Mesodermal cell (in vitro differentiated cells): ENCODE results near the gene OLFML2A.
"Not testable (repeated sequence)": the region's sequence is repeated elsewhere in the genome, so short reads cannot be mapped to it uniquely, and the experiment has no call there.

Experiments used
- H3K27ac ChIP-seq: 2 replicates; pipeline ENCODE4 v1.7.0; 2013; ENCODE audit warnings: mild to moderate bottlenecking, low read depth, low read length, moderate library complexity; ENCODE audit not compliant: severe bottlenecking
- H3K36me3 ChIP-seq: 2 replicates; pipeline ENCODE4 v1.7.1; 2013; ENCODE audit warnings: mild to moderate bottlenecking, low read length, moderate library complexity; ENCODE audit not compliant: control insufficient read depth, insufficient read depth
- H3K4me1 ChIP-seq: one replicate; pipeline ENCODE4 v1.7.1; 2013; ENCODE audit warnings: mild to moderate bottlenecking, low read length; ENCODE audit not compliant: insufficient read depth, control insufficient read depth, poor library complexity, severe bottlenecking
- H3K4me3 ChIP-seq: 2 replicates; pipeline ENCODE4 v1.7.0; 2013; ENCODE audit warnings: low read length, control low read depth, mild to moderate bottlenecking; ENCODE audit not compliant: insufficient read depth, poor library complexity, severe bottlenecking; ENCODE audit errors: extremely low read depth
- H3K9me3 ChIP-seq: 2 replicates; pipeline ENCODE4 v1.7.1; 2013; ENCODE audit warnings: mild to moderate bottlenecking, low read length, moderate library complexity; ENCODE audit not compliant: control insufficient read depth
- WGBS, 2 experiments: methylation state at CpG; one replicate each; pipeline ENCODE4 v1.1.5; 2013; ENCODE audit warnings: missing lambda C conversion rate in 2 of 2; ENCODE audit not compliant: insufficient coverage in 2 of 2; 5-methylcytosine and 5-hydroxymethylcytosine counted together

OLFML2A gene

GRCh38 chr9:124768750-124769548, 8.0 kb upstream of the OLFML2A start:
- Histone ChIP-seq H3K4me3 (peak overlapping the region; percentile 80), H3K4me1 (peaks cover 41% of the 10 kb centered on the region), H3K27ac (peak overlapping the region; percentile 65), H3K36me3 (no peaks in the 10 kb centered on the region), H3K9me3 (no peaks in the 10 kb centered on the region)
- 0 to 5% methylated on average over 8 to 9 of the region's 11 CpGs for WGBS, 2 experiments

- Histone ChIP-seq H3K27ac (peak overlapping the region; percentile 65), H3K4me1 (peaks cover 41% of the 10 kb centered on the region), H3K4me3 (peak overlapping the region; percentile 80), H3K36me3 (no peaks in the 10 kb centered on the region), H3K9me3 (no peaks in the 10 kb centered on the region)
- 0 to 1% methylated on average over 46 to 48 of the region's 56 CpGs for WGBS, 2 experiments
Observed at GRCh38 chr9:124769549-124770358, 7.2 kb upstream of the OLFML2A start.

- H3K4me3 ChIP-seq = peak overlapping the region; percentile 80
- H3K4me1 ChIP-seq = peaks cover 40% of the 10 kb centered on the region
- WGBS, 2 experiments = 0 to 1% methylated on average over 22 to 34 of the region's 43 CpGs
- no peaks in the 10 kb centered on the region for H3K9me3 ChIP-seq
- H3K36me3 ChIP-seq = no peaks in the 10 kb centered on the region
- H3K27ac ChIP-seq = peak overlapping the region; percentile 98
Observed at GRCh38 chr9:124770359-124771020, 6.4 kb upstream of the OLFML2A start.

- H3K4me3 ChIP-seq = peak within 1 kb of the TSS; percentile 80
- H3K36me3 ChIP-seq = no peaks in the 10 kb centered on the region
- H3K27ac ChIP-seq = peak within 1 kb of the TSS; percentile 98
- peaks cover 32% of the 10 kb centered on the region for H3K4me1 ChIP-seq
- 0 to 1% methylated on average over 26 to 64 of the region's 82 CpGs for WGBS, 2 experiments
- H3K9me3 ChIP-seq = no peaks in the 10 kb centered on the region
Observed at GRCh38 chr9:124771021-124771866, 5.7 kb upstream of the OLFML2A start, which contains the start of gene NR6A1. Gene NR6A1, minus strand, starts transcription at chr9:124771311.

GRCh38 chr9:124771867-124772679, 4.9 kb upstream of the OLFML2A start:
- Histone ChIP-seq H3K36me3 (no peaks in the 10 kb centered on the region), H3K4me3 (peak overlapping the region; percentile 80), H3K27ac (peak overlapping the region; percentile 98), H3K9me3 (no peaks in the 10 kb centered on the region), H3K4me1 (peaks cover 24% of the 10 kb centered on the region)
- WGBS, 2 experiments = 23 to 32% methylated on average over 35 to 37 of the region's 39 CpGs

GRCh38 chr9:124772877-124773276, 4.1 kb upstream of the OLFML2A start:
- not testable (repeated sequence) for H3K36me3 ChIP-seq, H3K4me3 ChIP-seq, H3K9me3 ChIP-seq, H3K27ac ChIP-seq
- 85 to 92% methylated on average over 10 to 15 of the region's 15 CpGs for WGBS, 2 experiments
- peaks cover 20% of the 10 kb centered on the region for H3K4me1 ChIP-seq

GRCh38 chr9:124773473-124774128, 3.3 kb upstream of the OLFML2A start:
- Histone ChIP-seq H3K27ac (no peak overlapping the region), H3K36me3 (no peaks in the 10 kb centered on the region), H3K4me1 (peaks cover 16% of the 10 kb centered on the region), H3K9me3 (no peaks in the 10 kb centered on the region), H3K4me3 (no peak overlapping the region)
- 86% methylated on average over 1 of the region's 1 CpG; no CpG with 5 or more reads in 1 of the 2 experiments for whole genome bisulfite sequencing, 2 experiments

- Histone ChIP-seq H3K4me3 (no peak overlapping the region), H3K36me3 (no peaks in the 10 kb centered on the region), H3K4me1 (peaks cover 17% of the 10 kb centered on the region), H3K9me3 (no peaks in the 10 kb centered on the region), H3K27ac (no peak overlapping the region)
- 39 to 45% methylated on average over 13 of the region's 15 CpGs for WGBS, 2 experiments
Observed at GRCh38 chr9:124774129-124774978, 2.6 kb upstream of the OLFML2A start.

GRCh38 chr9:124776618-124776953, 347 bp upstream of the OLFML2A start:
- 51 to 54% methylated on average over 10 to 11 of the region's 12 CpGs for WGBS, 2 experiments
- Histone ChIP-seq H3K4me3 (peak overlapping the region; percentile 48), H3K4me1 (peaks cover 27% of the 10 kb centered on the region), H3K36me3 (no peaks in the 10 kb centered on the region), H3K27ac (no peak overlapping the region), H3K9me3 (no peaks in the 10 kb centered on the region)
